PC-9 (cell line): ENCODE data around the gene TMEM258.

Experiments
- CTCF ChIP-seq: fragments of 200-600 bp; sonication (generic); conservative IDR thresholded peaks from 2 replicates; pipeline ENCODE4 v1.6.1; 2017; ENCODE audit warnings: mixed run types, antibody characterized with exemption, mild to moderate bottlenecking, moderate library complexity
- EZH2 ChIP-seq: fragments of 200-600 bp; sonication (generic); IDR thresholded peaks from 2 replicates; pipeline ENCODE4 v1.8.0; 2017; ENCODE audit warnings: antibody characterized with exemption, low read depth

GRCh38 chr11:61743486-61744095, 48.8 kb downstream of the TMEM258 start:
- TF ChIP-seq CTCF (no peak), EZH2 (no peak)
